ENCODE measurements around the gene ANKRD34A. TPM values are rescaled to one million over a fixed set of nuclear protein-coding genes. Genes with fewer than 3 reads are reported as not detected.
"Not testable (repeated sequence)": the region's sequence is repeated elsewhere in the genome, so short reads cannot be mapped to it uniquely, and the experiment has no call there.

The ANKRD34A gene
- total RNA-seq, 1 experiment from 2014 or later = 0.50 TPM

DNA sequence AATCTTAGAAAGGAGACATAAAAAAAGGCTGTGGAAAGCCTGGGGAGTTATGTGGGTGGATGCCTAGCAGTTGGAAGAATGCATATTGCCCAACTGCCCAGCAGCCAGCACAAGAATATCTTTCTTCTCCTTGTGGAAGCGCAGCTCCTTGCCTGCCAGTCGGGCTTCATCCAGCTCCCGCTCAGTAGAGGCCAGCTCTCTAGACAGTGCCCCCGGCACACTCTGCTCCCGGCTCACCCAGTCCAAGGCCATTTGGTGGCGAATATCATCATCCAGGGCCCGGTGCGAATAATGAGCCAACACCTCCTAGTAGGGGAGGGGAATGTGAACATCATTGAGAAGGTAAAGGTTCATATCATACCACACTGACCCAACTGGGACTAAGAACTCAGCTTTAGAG is 28.1 kb downstream of the ANKRD34A start:
- DNase-seq = no peak
- TF ChIP-seq, protein P1, sequence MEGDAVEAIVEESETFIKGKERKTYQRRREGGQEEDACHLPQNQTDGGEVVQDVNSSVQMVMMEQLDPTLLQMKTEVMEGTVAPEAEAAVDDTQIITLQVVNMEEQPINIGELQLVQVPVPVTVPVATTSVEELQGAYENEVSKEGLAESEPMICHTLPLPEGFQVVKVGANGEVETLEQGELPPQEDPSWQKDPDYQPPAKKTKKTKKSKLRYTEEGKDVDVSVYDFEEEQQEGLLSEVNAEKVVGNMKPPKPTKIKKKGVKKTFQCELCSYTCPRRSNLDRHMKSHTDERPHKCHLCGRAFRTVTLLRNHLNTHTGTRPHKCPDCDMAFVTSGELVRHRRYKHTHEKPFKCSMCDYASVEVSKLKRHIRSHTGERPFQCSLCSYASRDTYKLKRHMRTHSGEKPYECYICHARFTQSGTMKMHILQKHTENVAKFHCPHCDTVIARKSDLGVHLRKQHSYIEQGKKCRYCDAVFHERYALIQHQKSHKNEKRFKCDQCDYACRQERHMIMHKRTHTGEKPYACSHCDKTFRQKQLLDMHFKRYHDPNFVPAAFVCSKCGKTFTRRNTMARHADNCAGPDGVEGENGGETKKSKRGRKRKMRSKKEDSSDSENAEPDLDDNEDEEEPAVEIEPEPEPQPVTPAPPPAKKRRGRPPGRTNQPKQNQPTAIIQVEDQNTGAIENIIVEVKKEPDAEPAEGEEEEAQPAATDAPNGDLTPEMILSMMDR (conservative IDR thresholded peaks at IDR 0.05) = no peak
- TF ChIP-seq EZH2 (IDR thresholded peaks at IDR 0.05; ENCODE audit: low read depth) = no peak
- Histone ChIP-seq H2AFZ (no peak overlapping the region), H4K20me1 (ENCODE audit: insufficient read depth) (no peaks in the 10 kb centered on the region), H3K4me2 (no peak overlapping the region), H3K27me3 (ENCODE audit: insufficient read depth, low read depth) (no peaks in the 10 kb centered on the region), H3K27ac (no peak overlapping the region), H3F3A (ENCODE audit: insufficient read depth, low read depth) (no peaks in the 10 kb centered on the region; the same call in 1 of the 2 replicates), H3K9me3 (ENCODE audit: insufficient read depth, low read depth) (no peaks in the 10 kb centered on the region), H3K9me2 (ENCODE audit: insufficient read depth) (no peaks in the 10 kb centered on the region; the same call in 1 of the 2 replicates), H3K4me3 (no peak overlapping the region), H3K36me3 (ENCODE audit: low read depth) (no peaks in the 10 kb centered on the region), H3K4me1 (replicated peaks; ENCODE audit: insufficient read depth) (no peaks in the 10 kb centered on the region), H3K79me2 (ENCODE audit: low read depth) (no peaks in the 10 kb centered on the region)
- ChIA-PET CTCF (no interaction called here), POLR2A (ENCODE audit: unreplicated experiment) (no interaction called here)
- intact Hi-C loops (cut with micrococcal nuclease; ENCODE audit: unreplicated experiment) = no loop called here
- no TSS peak for BruUV-seq (replicated peaks)

DNA sequence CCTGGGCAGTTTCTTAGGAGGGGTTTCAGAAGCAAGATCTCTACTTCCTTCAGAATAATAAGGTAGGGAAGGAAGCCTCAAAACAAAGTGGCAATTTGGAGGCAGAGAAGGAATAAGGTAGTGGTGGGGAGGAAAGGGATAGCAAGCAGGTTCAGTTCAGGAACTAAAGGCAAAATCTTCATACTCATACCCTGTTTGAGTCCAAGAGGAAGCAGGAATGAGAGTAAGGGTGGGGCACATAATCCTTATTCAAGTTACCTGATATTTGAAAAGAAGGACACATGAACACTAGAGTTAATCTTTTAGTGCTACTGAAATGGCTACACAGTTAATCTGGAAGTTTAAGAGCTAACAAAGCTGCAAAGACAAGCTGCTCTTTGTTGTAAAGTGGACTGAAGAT is 28.7 kb downstream of the ANKRD34A start:
- POLR2A ChIA-PET (ENCODE audit: unreplicated experiment) = no interaction called here
- Histone ChIP-seq H4K20me1 (ENCODE audit: insufficient read depth) (no peaks in the 10 kb centered on the region), H3K27me3 (ENCODE audit: insufficient read depth, low read depth) (no peaks in the 10 kb centered on the region), H3K9me3 (ENCODE audit: insufficient read depth, low read depth) (no peaks in the 10 kb centered on the region), H3K79me2 (ENCODE audit: low read depth) (no peaks in the 10 kb centered on the region), H3K9me2 (ENCODE audit: insufficient read depth) (no peaks in the 10 kb centered on the region; the same call in 1 of the 2 replicates), H3K36me3 (ENCODE audit: low read depth) (no peaks in the 10 kb centered on the region), H2AFZ (no peak overlapping the region), H3F3A (ENCODE audit: insufficient read depth, low read depth) (no peaks in the 10 kb centered on the region; the same call in 1 of the 2 replicates), H3K27ac (no peak overlapping the region), H3K4me2 (no peak overlapping the region), H3K4me3 (no peak overlapping the region), H3K4me1 (replicated peaks; ENCODE audit: insufficient read depth) (no peaks in the 10 kb centered on the region)
- TF ChIP-seq EZH2 (IDR thresholded peaks at IDR 0.05; ENCODE audit: low read depth) = no peak
- TF ChIP-seq, protein P1 (conservative IDR thresholded peaks at IDR 0.05) = no peak
- CTCF ChIA-PET = no interaction called here
- no TSS peak for BruUV-seq (replicated peaks)
- intact Hi-C loops (cut with micrococcal nuclease; ENCODE audit: unreplicated experiment) = no loop called here
- no peak for DNase-seq

- H3K36me3 ChIP-seq (ENCODE audit: low read depth); H3K9me2 ChIP-seq (ENCODE audit: insufficient read depth); H3K9me3 ChIP-seq (ENCODE audit: insufficient read depth, low read depth); POLR2A ChIA-PET (ENCODE audit: unreplicated experiment); H4K20me1 ChIP-seq (ENCODE audit: insufficient read depth); H3K27ac ChIP-seq; BruUV-seq (replicated peaks); H3K4me2 ChIP-seq; intact Hi-C loops (cut with micrococcal nuclease; ENCODE audit: unreplicated experiment); H3K27me3 ChIP-seq (ENCODE audit: insufficient read depth, low read depth); H3K4me1 ChIP-seq (replicated peaks; ENCODE audit: insufficient read depth); H3K4me3 ChIP-seq; H2AFZ ChIP-seq; DNase-seq: not testable (repeated sequence)
- CTCF ChIA-PET = interaction anchor here (1.1 kb wide), 1 partner anchor 87 kb away, joined by 3 read pairs; the partner anchor contains the start of gene NUDT17
- peaks cover 16% of the 10 kb centered on the region; the same call in 1 of the 2 replicates for H3F3A ChIP-seq (ENCODE audit: insufficient read depth, low read depth)
- H3K79me2 ChIP-seq (ENCODE audit: low read depth) = peaks cover 11% of the 10 kb centered on the region
Observed at GRCh38 chr1:145932522-145933009, 31.8 kb downstream of the ANKRD34A start.

Data from PC-9 (cell line).